Keratinocyte (primary cell): ENCODE data around the gene TMEM163. TPM values are rescaled to one million over a fixed set of nuclear protein-coding genes. Genes with fewer than 3 reads are reported as not detected.

ENCODE experiments used
- DNase-seq: peaks from one replicate; pipeline ENCODE4 v3.0.0-alpha.2; 2011; ENCODE audit warnings: low read depth, missing footprints, low spot score
- FAIRE-seq: peaks from 2 replicates; lab custom pipeline; 2011; peaks lifted over from hg19 to GRCh38; lab: Jason Lieb, UNC
- H2AFZ ChIP-seq: 2 replicates; pipeline ENCODE4 v1.6.0; 2012; ENCODE audit warnings: low read length, control low read depth, inconsistent platforms; ENCODE audit not compliant: control insufficient read depth
- H3K27ac ChIP-seq: 2 replicates; pipeline ENCODE4 v1.5.1; 2011; ENCODE audit warnings: low read length; ENCODE audit not compliant: control insufficient read depth, insufficient read depth
- H3K27me3 ChIP-seq: 3 replicates; pipeline ENCODE4 v1.6.0; 2011; ENCODE audit warnings: low read length; ENCODE audit not compliant: control insufficient read depth, insufficient read depth; ENCODE audit errors: extremely low read depth
- H3K36me3 ChIP-seq, 2 experiments: 2 replicates in 1 of 2; 3 replicates in 1 of 2; pipeline ENCODE4 v1.5.1; 2011; ENCODE audit warnings: low read length in 2 of 2, mild to moderate bottlenecking in 1 of 2; ENCODE audit not compliant: control insufficient read depth in 2 of 2, insufficient read depth in 2 of 2; ENCODE audit errors: extremely low read depth in 1 of 2
- H3K4me1 ChIP-seq: 3 replicates; pipeline ENCODE4 v1.5.1; 2011; ENCODE audit warnings: low read length; ENCODE audit not compliant: control insufficient read depth, insufficient read depth; ENCODE audit errors: extremely low read depth
- H3K4me2 ChIP-seq: 3 replicates; pipeline ENCODE4 v1.6.0; 2011; ENCODE audit warnings: low read depth, low read length; ENCODE audit not compliant: control insufficient read depth, insufficient read depth; ENCODE audit errors: extremely low read depth
- H3K4me3 ChIP-seq, 3 experiments: fragments of 200-600 bp in 1 of 3; sonication (generic) in 1 of 3; 2 replicates in 2 of 3; 3 replicates in 1 of 3; pipeline ENCODE4 v1.5.1; 2011 to 2016; ENCODE audit warnings: low read length in 3 of 3, mild to moderate bottlenecking in 3 of 3, control low read depth in 2 of 3, inconsistent platforms in 1 of 3, low read depth in 1 of 3, mixed read lengths in 1 of 3, mixed run types in 1 of 3, moderate library complexity in 1 of 3; ENCODE audit not compliant: control insufficient read depth in 2 of 3, insufficient read depth in 2 of 3; ENCODE audit errors: extremely low read depth in 1 of 3
- H3K79me2 ChIP-seq: 2 replicates; pipeline ENCODE4 v1.6.0; 2012; ENCODE audit warnings: low read length; ENCODE audit not compliant: control insufficient read depth, insufficient read depth
- H3K9ac ChIP-seq: 3 replicates; pipeline ENCODE4 v1.6.0; 2011; ENCODE audit warnings: low read length; ENCODE audit not compliant: control insufficient read depth, insufficient read depth; ENCODE audit errors: extremely low read depth
- H3K9me1 ChIP-seq: 3 replicates; pipeline ENCODE4 v1.6.0; 2011; ENCODE audit warnings: low read length; ENCODE audit not compliant: control insufficient read depth, insufficient read depth; ENCODE audit errors: extremely low read depth
- H3K9me3 ChIP-seq: 2 replicates; pipeline ENCODE4 v1.5.1; 2012; ENCODE audit warnings: low read depth, low read length; ENCODE audit not compliant: control insufficient read depth
- H4K20me1 ChIP-seq: 3 replicates; pipeline ENCODE4 v1.6.0; 2011; ENCODE audit warnings: low read length; ENCODE audit not compliant: control insufficient read depth, insufficient read depth; ENCODE audit errors: extremely low read depth
- EZH2 ChIP-seq: IDR thresholded peaks from one replicate; pipeline ENCODE4 v1.6.1; 2012; ENCODE audit warnings: inconsistent platforms, mild to moderate bottlenecking, low read length, moderate library complexity
- dilution Hi-C: fragments of 300-500 bp; cut with MboI; formaldehyde crosslinking; loops from one replicate; pipeline ENCODE4 v1.7.0; 2020; ENCODE audit warnings: low sequenced_read_pairs; ENCODE audit not compliant: extremely low pct_ligation_motif_present
- polyA plus RNA-seq, 5 experiments: library from polyadenylated mRNA; depleted of rRNA in 3 of 5; stranded (reverse) in 3 of 5; stranded (forward) in 1 of 5; unstranded in 1 of 5; fragments of >200 nt; gene quantifications; 1 replicate in 1 of 5; 2 replicates in 3 of 5; 3 replicates in 1 of 5; pipeline versions ENCODE4 v1.2.1 to v1.2.3, GENCODE V29; 2011 to 2012; ENCODE audit warnings: missing spikeins in 2 of 5, low read depth in 1 of 5, low replicate concordance in 1 of 5
- TF ChIP-seq, protein P1 (sequence below), 3 experiments: IDR thresholded peaks in 1 of 3; conservative IDR thresholded peaks in 1 of 3; optimal IDR thresholded peaks in 1 of 3; 2 replicates in 2 of 3; 3 replicates in 1 of 3; pipeline versions ENCODE3 to v1.5.1; 2011; ENCODE audit warnings: low read length in 3 of 3, mild to moderate bottlenecking in 3 of 3, moderate library complexity in 2 of 3, control low read depth in 1 of 3, inconsistent platforms in 1 of 3; ENCODE audit not compliant: insufficient read depth in 2 of 3; ENCODE audit errors: extremely low read depth in 1 of 3

Gene TMEM163
- polyA plus RNA-seq, 1 donor (not counting 4 experiments of a cell fraction or from before 2014, with no cell fraction given): not detected

DNA sequence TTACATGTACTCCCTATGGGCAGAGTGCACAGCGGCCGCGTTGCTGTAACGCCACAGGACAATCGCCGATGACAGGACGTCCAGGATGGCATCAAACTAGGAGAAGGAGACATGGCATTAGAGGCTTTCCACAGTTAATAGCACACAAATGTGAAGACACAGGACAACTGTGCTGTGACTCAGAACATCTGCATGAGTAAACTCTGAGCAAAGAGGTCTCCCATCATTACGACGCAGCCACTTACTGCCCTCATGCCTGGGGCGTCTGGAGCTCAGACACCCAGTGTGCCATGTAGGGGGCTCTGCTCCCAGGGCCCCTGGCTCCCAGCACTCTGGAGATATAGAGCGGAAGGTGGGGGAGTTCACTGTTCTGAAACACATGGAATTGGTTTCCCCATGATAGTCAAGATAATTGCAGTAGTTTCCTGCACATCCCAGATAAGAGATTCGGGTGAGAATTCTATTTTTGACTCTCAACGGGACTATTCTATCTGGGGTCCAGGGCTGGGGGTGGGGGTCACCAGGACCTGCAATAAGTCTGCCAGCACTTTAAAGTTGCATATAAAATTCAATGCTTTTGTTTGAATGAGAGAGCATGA, 168.1 kb downstream of the TMEM163 start:
- H2AFZ ChIP-seq: no peak overlapping the region
- no peaks in the 10 kb centered on the region for H3K9me3 ChIP-seq

DNA sequence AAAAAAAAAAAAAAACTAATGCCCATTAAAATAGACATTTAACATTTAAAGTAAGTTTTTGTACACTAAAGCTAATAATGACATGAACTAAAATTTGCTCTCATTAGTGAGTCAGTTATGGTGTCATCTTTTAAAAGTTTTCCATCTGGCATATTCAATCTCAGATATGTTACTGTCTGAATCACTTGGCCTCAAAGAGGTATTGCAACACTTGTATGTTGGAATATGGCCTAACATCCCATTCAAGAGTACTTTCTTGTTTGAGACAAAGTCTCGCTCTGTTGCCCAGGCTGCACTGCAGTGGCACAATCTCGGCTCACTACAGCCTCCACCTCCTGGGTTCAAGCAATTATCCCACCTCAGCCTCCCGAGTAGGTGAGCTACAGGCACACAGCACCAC, 169.7 kb downstream of the TMEM163 start:
- no peak for TF ChIP-seq EZH2
- TF ChIP-seq, protein P1, sequence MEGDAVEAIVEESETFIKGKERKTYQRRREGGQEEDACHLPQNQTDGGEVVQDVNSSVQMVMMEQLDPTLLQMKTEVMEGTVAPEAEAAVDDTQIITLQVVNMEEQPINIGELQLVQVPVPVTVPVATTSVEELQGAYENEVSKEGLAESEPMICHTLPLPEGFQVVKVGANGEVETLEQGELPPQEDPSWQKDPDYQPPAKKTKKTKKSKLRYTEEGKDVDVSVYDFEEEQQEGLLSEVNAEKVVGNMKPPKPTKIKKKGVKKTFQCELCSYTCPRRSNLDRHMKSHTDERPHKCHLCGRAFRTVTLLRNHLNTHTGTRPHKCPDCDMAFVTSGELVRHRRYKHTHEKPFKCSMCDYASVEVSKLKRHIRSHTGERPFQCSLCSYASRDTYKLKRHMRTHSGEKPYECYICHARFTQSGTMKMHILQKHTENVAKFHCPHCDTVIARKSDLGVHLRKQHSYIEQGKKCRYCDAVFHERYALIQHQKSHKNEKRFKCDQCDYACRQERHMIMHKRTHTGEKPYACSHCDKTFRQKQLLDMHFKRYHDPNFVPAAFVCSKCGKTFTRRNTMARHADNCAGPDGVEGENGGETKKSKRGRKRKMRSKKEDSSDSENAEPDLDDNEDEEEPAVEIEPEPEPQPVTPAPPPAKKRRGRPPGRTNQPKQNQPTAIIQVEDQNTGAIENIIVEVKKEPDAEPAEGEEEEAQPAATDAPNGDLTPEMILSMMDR (optimal IDR thresholded peaks at IDR 0.05 in 1 of 3, IDR thresholded peaks at IDR 0.05 in 1 of 3, conservative IDR thresholded peaks at IDR 0.05 in 1 of 3; ENCODE audit: extremely low read depth in 1 of 3, insufficient read depth in 2 of 3, low read length in 3 of 3): no peak

More for the DNA sequence above, 168.1 kb downstream of the TMEM163 start:
- Histone ChIP-seq H3K9ac (no peak overlapping the region), H3K4me1 (no peaks in the 10 kb centered on the region), H3K4me2 (no peak overlapping the region), H3K27ac (no peak overlapping the region), H3K27me3 (peaks cover 8% of the 10 kb centered on the region), H3K36me3 (no peaks in the 10 kb centered on the region), H3K4me3 (no peak overlapping the region), H3K9me1 (no peaks in the 10 kb centered on the region), H4K20me1 (no peaks in the 10 kb centered on the region), H3K79me2 (no peaks in the 10 kb centered on the region)
- TF ChIP-seq, protein P1 (optimal IDR thresholded peaks at IDR 0.05 in 1 of 3, IDR thresholded peaks at IDR 0.05 in 1 of 3, conservative IDR thresholded peaks at IDR 0.05 in 1 of 3; ENCODE audit: extremely low read depth in 1 of 3, insufficient read depth in 2 of 3, low read length in 3 of 3): no peak
- no peak for TF ChIP-seq EZH2
- FAIRE-seq (no peak), DNase-seq (no peak)
- dilution Hi-C loops: no loop called here

More for the DNA sequence above, 169.7 kb downstream of the TMEM163 start:
- dilution Hi-C loops: no loop called here
- H2AFZ ChIP-seq: no peak overlapping the region
- no peaks in the 10 kb centered on the region for H3K9me1 ChIP-seq
- H4K20me1 ChIP-seq: no peaks in the 10 kb centered on the region
- H3K4me2 ChIP-seq: no peak overlapping the region
- H3K27me3 ChIP-seq: peaks cover 10% of the 10 kb centered on the region
- DNase-seq (no peak), FAIRE-seq (no peak)
- no peaks in the 10 kb centered on the region for H3K9me3 ChIP-seq
- no peaks in the 10 kb centered on the region for H3K4me1 ChIP-seq
- H3K27ac ChIP-seq: no peak overlapping the region
- no peak overlapping the region for H3K4me3 ChIP-seq
- no peaks in the 10 kb centered on the region for H3K79me2 ChIP-seq
- H3K36me3 ChIP-seq: no peaks in the 10 kb centered on the region
- no peak overlapping the region for H3K9ac ChIP-seq
